Neural progenitor cell (in vitro differentiated cells): ENCODE measurements around the gene DPM1. TPM values are rescaled to one million over a fixed set of nuclear protein-coding genes. Genes with fewer than 3 reads are reported as not detected.

Experiments
- DNase-seq: peaks from one replicate; pipeline ENCODE4 v3.0.0-alpha.2; 2016; ENCODE audit warnings: low spot score
- H2AFZ ChIP-seq: fragments of 200-600 bp; sonication (generic); replicated peaks from 2 replicates; pipeline ENCODE4 v1.6.1; 2016; ENCODE audit warnings: antibody characterized with exemption
- H3F3A ChIP-seq: fragments of 200-600 bp; sonication (generic); 2 replicates; pipeline ENCODE4 v1.6.1; 2016; ENCODE audit warnings: antibody characterized with exemption, low read depth
- H3K27ac ChIP-seq: fragments of 200-600 bp; sonication (generic); 2 replicates; pipeline ENCODE4 v1.5.1; 2016; ENCODE audit warnings: mild to moderate bottlenecking
- H3K27me3 ChIP-seq: fragments of 200-600 bp; sonication (generic); 2 replicates; pipeline ENCODE4 v1.6.1; 2016; ENCODE audit warnings: mild to moderate bottlenecking, moderate library complexity
- H3K36me3 ChIP-seq: fragments of 200-600 bp; sonication (generic); 2 replicates; pipeline ENCODE4 v1.5.1; 2016
- H3K4me1 ChIP-seq: fragments of 200-600 bp; sonication (generic); 2 replicates; pipeline ENCODE4 v1.6.1; 2016; ENCODE audit warnings: mixed run types
- H3K4me2 ChIP-seq: fragments of 200-600 bp; sonication (generic); 2 replicates; pipeline ENCODE4 v1.6.1; 2016
- H3K4me3 ChIP-seq: fragments of 200-600 bp; sonication (generic); 2 replicates; pipeline ENCODE4 v1.5.1; 2016
- H3K79me2 ChIP-seq: fragments of 200-600 bp; sonication (generic); 2 replicates; pipeline ENCODE4 v1.6.1; 2016; ENCODE audit warnings: low read depth
- H3K9ac ChIP-seq: fragments of 200-600 bp; sonication (generic); 2 replicates; pipeline ENCODE4 v1.6.1; 2016
- H3K9me3 ChIP-seq: fragments of 200-600 bp; sonication (generic); 2 replicates; pipeline ENCODE4 v1.5.1; 2016; ENCODE audit warnings: low read depth
- H4K20me1 ChIP-seq: fragments of 200-600 bp; sonication (generic); 2 replicates; pipeline ENCODE4 v1.6.1; 2016; ENCODE audit warnings: low read depth
- H3K27ac Mint-ChIP-seq: 3 replicates; pipeline ENCODE4 v1.8.0; 2021; ENCODE audit warnings: mixed read lengths
- H3K27me3 Mint-ChIP-seq: 2 replicates; pipeline ENCODE4 v1.8.0; 2022; ENCODE audit warnings: low read depth, mild to moderate bottlenecking, inconsistent platforms, moderate library complexity, mixed read lengths; ENCODE audit not compliant: insufficient read depth
- H3K36me3 Mint-ChIP-seq: 3 replicates; pipeline ENCODE4 v1.8.0; 2021; ENCODE audit warnings: mixed read lengths
- H3K4me1 Mint-ChIP-seq: 3 replicates; pipeline ENCODE4 v1.8.0; 2021; ENCODE audit warnings: mixed read lengths
- H3K4me3 Mint-ChIP-seq: 3 replicates; pipeline ENCODE4 v1.8.0; 2021; ENCODE audit warnings: mild to moderate bottlenecking, moderate library complexity, mixed read lengths
- H3K9me3 Mint-ChIP-seq: 3 replicates; pipeline ENCODE4 v1.8.0; 2020; ENCODE audit warnings: mixed read lengths
- CTCF ChIP-seq: fragments of 200-600 bp; sonication (generic); IDR thresholded peaks from 2 replicates; pipeline ENCODE4 v1.5.1; 2017; ENCODE audit warnings: antibody characterized with exemption, mild to moderate bottlenecking
- EZH2 ChIP-seq: fragments of 200-600 bp; sonication (generic); IDR thresholded peaks from 2 replicates; pipeline ENCODE4 v1.6.1; 2017; ENCODE audit warnings: antibody characterized with exemption, mild to moderate bottlenecking, moderate library complexity
- EZH2phosphoT487 ChIP-seq: fragments of 200-600 bp; sonication (generic); IDR thresholded peaks from 2 replicates; pipeline ENCODE4 v1.6.1; 2017; ENCODE audit warnings: antibody characterized with exemption
- total RNA-seq: library from RNA; depleted of rRNA; stranded (reverse); fragments of >200 nt; gene quantifications from 2 replicates; pipeline ENCODE4 v1.2.3, GENCODE V29; 2015; ENCODE audit warnings: low replicate concordance

DPM1 gene
- total RNA-seq, 1 donor from 2014 or later: 173 TPM

GRCh38 chr20:50932016-50932485 is 26.3 kb downstream of the DPM1 start:
- H3K27ac ChIP-seq: peak overlapping the region; percentile 96
- DNase-seq: no peak
- H4K20me1 ChIP-seq: peaks cover 22% of the 10 kb centered on the region
- H3K9me3 ChIP-seq: no peaks in the 10 kb centered on the region
- Mint-ChIP-seq H3K27ac (peak overlapping the region; percentile 42), H3K27me3 (peaks cover 6% of the 10 kb centered on the region), H3K4me1 (peaks cover 31% of the 10 kb centered on the region), H3K9me3 (peaks cover 2% of the 10 kb centered on the region), H3K4me3 (peak overlapping the region; percentile 76), H3K36me3 (peaks cover 29% of the 10 kb centered on the region)
- peaks cover 60% of the 10 kb centered on the region for H3F3A ChIP-seq
- H3K9ac ChIP-seq: no peak overlapping the region
- peak overlapping the region; percentile 17 for H2AFZ ChIP-seq
- no peaks in the 10 kb centered on the region for H3K27me3 ChIP-seq
- H3K4me1 ChIP-seq: peaks cover 21% of the 10 kb centered on the region
- H3K4me3 ChIP-seq: peak overlapping the region; percentile 49
- TF ChIP-seq EZH2phosphoT487: no peak
- no peak for TF ChIP-seq CTCF
- TF ChIP-seq EZH2: no peak
- H3K36me3 ChIP-seq: peaks cover 38% of the 10 kb centered on the region
- H3K79me2 ChIP-seq: peaks cover 35% of the 10 kb centered on the region
- peak overlapping the region; percentile 55 for H3K4me2 ChIP-seq

- peaks cover 40% of the 10 kb centered on the region for H3K36me3 ChIP-seq
- no peaks in the 10 kb centered on the region for H3K9me3 ChIP-seq
- Mint-ChIP-seq H3K9me3 (peaks cover 2% of the 10 kb centered on the region), H3K4me3 (peak within 1 kb of the TSS; percentile 91), H3K27ac (peak within 1 kb of the TSS; percentile 100), H3K4me1 (peaks cover 36% of the 10 kb centered on the region), H3K27me3 (peaks cover 6% of the 10 kb centered on the region), H3K36me3 (peaks cover 32% of the 10 kb centered on the region)
- H3F3A ChIP-seq: peaks cover 57% of the 10 kb centered on the region
- H4K20me1 ChIP-seq: peaks cover 28% of the 10 kb centered on the region
- H3K4me1 ChIP-seq: peaks cover 27% of the 10 kb centered on the region
- peak within 1 kb of the TSS; percentile 51 for H2AFZ ChIP-seq
- TF ChIP-seq CTCF (peak; percentile 75), EZH2phosphoT487 (peak; percentile 43), EZH2 (peak; percentile 46)
- H3K79me2 ChIP-seq: peaks cover 41% of the 10 kb centered on the region
- no peaks in the 10 kb centered on the region for H3K27me3 ChIP-seq
- H3K4me2 ChIP-seq: peak within 1 kb of the TSS; percentile 92
- peak within 1 kb of the TSS; percentile 96 for H3K27ac ChIP-seq
- peak; percentile 98 for DNase-seq
- H3K4me3 ChIP-seq: peak within 1 kb of the TSS; percentile 85
- peak within 1 kb of the TSS; percentile 88 for H3K9ac ChIP-seq
These were observed 26.9 kb downstream of the DPM1 start, which contains the start of gene ADNP for GRCh38 chr20:50931306-50932015. ADNP (minus strand) TSS chr20:50931437; CDS start chr20:50903996, 27,441 bp downstream.

GRCh38 chr20:50930976-50931305 is 27.4 kb downstream of the DPM1 start:
- Histone ChIP-seq H3K79me2 (peaks cover 47% of the 10 kb centered on the region), H3K27me3 (no peaks in the 10 kb centered on the region), H3K4me3 (peak overlapping the region; percentile 49), H2AFZ (no peak overlapping the region), H3K36me3 (peaks cover 41% of the 10 kb centered on the region), H3K9me3 (no peaks in the 10 kb centered on the region), H3K4me1 (peaks cover 32% of the 10 kb centered on the region), H3K27ac (peak overlapping the region; percentile 96), H4K20me1 (peaks cover 34% of the 10 kb centered on the region), H3F3A (peaks cover 60% of the 10 kb centered on the region), H3K4me2 (peak overlapping the region; percentile 55), H3K9ac (peak overlapping the region; percentile 88)
- Mint-ChIP-seq H3K4me3 (peak overlapping the region; percentile 88), H3K27ac (no peak overlapping the region), H3K9me3 (peaks cover 2% of the 10 kb centered on the region), H3K4me1 (peaks cover 38% of the 10 kb centered on the region), H3K36me3 (peaks cover 30% of the 10 kb centered on the region), H3K27me3 (peaks cover 6% of the 10 kb centered on the region)
- TF ChIP-seq CTCF: no peak
- no peak for TF ChIP-seq EZH2
- DNase-seq: no peak
